Measurements from ENCODE around the gene TRIM34.

DNA sequence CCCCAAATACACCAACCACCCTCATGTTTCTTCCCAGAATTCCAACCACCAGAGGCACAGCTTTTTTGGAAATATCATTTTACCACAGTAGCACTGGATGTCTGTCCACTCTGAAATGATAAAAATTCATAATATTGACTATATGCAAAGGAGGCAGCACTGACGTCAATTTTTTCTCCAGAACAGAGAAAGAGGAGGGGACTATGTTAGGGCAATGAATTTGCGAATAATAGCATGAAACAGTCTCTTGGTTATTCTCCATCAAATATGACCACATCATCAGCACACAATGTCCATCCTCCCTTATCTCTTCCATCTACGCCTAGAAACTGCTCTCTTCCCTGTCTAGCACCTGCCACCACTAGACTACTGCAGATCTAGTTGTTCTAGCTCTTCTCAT is 21.3 kb downstream of the TRIM34 start:
- TF ChIP-seq, protein P1, sequence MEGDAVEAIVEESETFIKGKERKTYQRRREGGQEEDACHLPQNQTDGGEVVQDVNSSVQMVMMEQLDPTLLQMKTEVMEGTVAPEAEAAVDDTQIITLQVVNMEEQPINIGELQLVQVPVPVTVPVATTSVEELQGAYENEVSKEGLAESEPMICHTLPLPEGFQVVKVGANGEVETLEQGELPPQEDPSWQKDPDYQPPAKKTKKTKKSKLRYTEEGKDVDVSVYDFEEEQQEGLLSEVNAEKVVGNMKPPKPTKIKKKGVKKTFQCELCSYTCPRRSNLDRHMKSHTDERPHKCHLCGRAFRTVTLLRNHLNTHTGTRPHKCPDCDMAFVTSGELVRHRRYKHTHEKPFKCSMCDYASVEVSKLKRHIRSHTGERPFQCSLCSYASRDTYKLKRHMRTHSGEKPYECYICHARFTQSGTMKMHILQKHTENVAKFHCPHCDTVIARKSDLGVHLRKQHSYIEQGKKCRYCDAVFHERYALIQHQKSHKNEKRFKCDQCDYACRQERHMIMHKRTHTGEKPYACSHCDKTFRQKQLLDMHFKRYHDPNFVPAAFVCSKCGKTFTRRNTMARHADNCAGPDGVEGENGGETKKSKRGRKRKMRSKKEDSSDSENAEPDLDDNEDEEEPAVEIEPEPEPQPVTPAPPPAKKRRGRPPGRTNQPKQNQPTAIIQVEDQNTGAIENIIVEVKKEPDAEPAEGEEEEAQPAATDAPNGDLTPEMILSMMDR (IDR thresholded peaks at IDR 0.05), result no peak
- TF ChIP-seq POLR2AphosphoS5 (IDR thresholded peaks at IDR 0.05) (no peak), EP300 (IDR thresholded peaks at IDR 0.05) (no peak)

Measured in sigmoid colon (tissue), 4 donors.